ENCODE results near the gene HELB.
A peak's percentile ranks its signal among the peaks of the same experiment; 100 is the strongest.
"Not testable (repeated sequence)": the region's sequence is repeated elsewhere in the genome, so short reads cannot be mapped to it uniquely, and the experiment has no call there.

The HELB gene

DNA sequence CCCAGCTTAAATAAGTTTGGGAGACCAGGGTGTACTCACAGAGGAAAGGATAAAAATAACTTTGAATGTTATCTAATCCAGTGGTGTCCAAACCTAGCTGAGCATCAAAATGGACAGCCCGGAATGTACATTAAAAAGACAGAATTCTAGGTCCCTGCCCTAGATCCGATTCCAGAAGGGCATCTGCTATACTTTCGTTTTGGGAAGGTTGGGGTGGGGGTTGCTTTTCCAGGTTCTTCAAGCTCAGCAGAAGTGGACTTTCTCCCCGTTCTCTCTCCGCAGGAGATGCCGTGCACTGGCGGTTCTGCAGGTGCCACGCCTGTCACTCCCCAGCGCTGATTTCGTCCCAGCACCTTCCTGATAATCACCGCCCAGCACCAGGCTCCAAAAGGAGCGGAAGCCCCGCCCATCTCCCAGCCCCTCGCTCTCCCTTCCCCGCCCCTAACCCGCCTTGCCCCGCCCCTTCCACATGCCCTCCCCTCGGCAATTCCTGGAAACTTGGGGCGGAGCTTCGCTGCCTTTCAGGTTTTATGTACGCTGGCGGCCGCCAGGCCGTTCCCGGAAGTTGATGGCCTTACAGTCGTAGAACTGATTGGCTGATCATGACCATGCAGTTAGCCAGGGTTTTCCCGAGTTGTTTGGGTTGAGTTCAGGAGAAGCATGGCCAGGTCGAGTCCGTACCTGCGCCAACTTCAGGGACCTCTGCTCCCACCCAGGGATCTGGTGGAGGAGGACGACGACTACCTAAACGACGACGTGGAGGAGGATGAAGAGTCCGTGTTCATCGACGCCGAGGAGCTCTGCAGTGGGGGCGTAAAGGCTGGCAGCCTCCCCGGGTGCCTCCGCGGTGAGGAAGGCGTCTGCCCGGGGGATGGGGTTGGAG is at the start of gene HELB:
TSS of gene HELB (plus strand) at position 550 of the 883 bp plus-strand sequence. CDS start at position 661, 111 bp downstream.
- peak; percentile 91 to 95 for DNase-seq

DNA sequence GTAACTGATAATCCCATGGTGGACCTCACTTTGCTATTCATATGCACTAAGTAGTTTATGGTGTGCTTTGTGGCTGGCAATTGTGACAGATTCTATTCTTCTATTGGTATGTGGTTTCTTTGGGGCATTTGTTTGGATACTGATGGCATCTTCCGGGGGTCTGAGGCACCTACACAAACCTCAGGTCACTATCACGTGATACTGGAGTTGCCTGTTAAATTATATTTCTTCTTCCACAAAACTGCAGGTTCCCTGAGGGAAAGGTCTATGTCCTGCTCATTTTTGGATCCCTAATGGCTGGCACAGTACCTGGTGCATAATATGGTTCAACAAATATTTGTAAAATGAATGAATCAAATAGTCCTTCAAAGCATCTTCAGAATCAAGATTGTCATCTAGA is 49.5 kb upstream of the HELB start:
- no peak for DNase-seq

DNA sequence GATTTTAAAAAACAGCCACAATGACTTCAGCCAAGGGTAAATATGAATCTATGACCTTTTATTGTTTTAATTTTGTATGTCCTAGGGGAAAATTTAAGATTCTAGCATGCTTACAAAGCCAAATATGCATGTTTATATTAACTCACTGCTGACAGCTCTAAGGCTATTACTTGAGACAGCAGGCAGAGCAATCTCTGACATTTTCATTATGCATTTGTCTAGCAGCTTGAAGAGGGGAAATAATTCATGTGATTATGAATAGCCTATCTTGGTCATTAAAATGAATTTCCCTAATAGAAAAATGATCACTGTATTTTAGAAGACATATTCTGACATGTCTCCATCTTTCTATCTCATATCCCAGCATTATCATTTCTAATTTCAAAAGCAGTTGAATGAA is 46.6 kb upstream of the HELB start:
- no peak for DNase-seq

DNA sequence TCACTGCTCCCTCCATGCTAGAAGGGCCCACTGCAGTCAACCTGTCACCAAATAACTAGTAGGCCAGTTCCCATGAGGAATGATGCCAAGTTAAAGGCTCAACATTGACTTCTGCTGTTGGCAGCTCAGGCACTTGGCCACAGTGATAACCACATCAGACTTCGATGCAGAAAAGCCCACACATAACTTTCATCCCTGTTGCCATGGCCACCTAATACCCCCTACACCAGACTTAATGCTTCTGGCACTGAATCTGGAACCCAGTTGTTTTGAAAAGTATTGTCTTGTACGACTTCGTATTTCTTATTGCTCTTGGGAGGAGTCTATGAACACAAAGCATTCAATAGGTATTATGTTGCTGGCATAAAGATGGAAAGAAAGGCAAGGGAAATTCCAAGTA is 44.3 kb upstream of the HELB start:
- DNase-seq = no peak

DNA sequence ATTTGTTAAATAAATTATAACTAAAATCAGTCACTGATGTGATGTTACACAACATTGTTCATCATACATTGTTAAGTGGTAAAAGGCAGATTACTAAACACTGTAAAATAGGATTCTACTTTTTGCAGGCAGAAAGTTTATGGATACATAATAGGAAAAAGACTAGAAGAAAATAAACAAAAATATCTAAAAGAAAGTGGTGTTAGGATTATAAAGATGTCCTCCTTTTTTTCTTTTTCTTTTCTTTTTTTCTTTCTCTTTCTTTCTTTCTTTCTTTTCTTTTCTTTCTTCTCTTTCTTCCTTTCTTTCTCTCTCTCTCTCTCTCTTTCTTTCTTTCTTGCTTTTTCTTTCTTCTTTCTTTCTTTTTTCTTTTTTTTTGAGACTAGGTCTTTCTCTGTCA is 39.6 kb upstream of the HELB start:
- DNase-seq = no peak

DNA sequence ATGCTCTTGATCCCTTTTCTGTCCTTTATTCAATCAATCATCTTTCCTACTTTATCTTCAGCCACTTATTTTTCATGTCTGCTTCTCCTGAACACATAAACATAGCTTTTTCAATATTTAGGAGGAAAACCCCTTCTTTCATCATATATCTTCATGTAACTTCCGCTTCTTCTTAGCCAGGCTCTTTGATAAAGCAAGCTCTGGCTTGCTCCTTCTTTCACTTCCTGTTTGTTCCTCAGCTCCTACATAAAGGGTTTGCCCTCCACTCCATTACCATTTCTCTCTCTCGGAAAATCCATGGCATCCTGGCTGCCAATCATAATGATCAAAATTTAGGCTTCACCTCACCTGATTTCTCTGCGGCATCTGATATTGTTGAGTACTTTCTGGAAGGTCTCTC is 33.7 kb upstream of the HELB start:
- DNase-seq = no peak

DNA sequence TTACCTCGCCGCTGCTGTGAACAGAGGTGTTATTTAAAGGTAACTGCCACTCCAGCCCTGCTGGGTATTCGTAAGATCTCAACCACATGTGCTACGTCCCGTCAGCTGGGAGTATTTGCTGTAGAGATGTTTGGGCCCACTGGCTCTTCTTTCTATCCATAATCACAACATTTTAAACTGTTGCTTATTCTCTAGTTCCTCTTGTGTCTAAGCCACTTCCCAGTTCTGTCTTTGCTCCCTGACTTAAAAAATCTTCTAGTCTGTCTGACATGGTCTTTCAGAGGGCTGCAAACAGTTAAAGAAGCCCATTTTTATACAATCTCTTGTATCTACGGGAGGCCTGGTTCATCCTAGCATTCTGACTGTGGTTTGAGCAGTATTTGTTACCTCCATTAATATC is 33.2 kb upstream of the HELB start:
- no peak for DNase-seq

DNA sequence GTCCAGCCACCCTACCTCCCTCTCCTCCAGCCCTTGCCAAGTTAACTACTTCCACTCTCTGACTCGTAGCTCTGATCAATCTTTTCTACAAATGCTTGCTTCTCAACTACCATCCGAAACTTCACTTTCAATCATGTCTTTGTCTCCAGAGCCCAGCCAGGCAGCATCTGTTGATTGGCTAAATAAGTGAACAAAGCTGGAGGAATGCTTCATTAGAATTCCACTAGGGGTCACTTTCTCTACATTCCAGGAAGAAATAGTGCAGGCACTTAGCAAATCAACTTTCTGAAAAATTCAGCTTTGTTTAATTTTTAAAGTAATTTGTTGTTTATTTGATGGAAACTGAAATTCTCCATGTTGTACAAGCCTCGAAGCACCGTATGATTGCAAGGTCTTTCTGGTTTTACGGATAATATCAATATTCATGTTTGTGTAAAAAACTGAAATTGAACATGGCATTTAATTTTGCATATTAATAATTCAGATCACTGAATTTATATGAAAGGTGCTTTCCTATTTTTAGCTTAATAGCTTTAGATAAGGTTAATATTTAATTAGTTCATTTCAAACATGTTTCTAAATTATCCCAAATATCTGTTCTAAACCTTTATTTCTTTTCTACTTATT is 32.4 kb upstream of the HELB start:
- peak in 1 of 2 donors; percentile 17 for DNase-seq

DNA sequence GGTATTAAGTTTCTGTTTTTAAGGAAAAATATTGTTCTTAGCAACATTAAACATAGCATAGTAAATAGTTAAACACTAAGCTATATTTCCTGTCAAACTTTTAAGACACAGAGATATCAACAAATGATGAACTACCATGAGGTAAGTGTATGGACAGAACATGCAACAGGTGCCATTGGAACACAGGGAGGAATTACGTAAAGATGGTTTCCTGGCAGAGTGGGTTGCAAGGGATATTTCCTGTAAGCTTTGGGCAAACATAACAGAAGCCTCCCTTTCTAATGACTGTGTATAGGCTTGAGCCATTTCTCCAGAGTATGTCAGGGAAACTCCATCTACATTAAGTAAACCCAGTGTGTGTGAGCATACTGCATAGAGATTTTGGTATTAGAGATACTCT is 31.7 kb upstream of the HELB start:
- DNase-seq = no peak

DNA sequence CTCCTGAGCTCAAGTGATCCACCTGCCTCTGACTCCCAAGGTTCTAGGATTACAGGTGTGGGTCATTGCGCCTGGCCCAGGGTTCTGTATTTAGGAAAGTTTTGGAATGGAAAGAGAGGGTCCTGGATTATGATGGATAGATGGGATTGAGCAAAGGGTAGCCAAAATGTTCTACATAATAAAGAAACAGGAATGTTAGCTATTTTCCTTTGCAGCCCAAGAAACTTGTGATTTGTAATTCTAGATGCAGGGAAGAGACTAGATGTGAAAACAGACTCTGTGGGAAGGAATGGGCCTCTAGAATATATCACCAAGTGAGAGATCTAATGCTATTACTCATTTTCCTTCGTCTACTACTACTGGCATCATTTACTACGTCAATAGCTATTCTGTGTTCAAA is 29.6 kb upstream of the HELB start:
- DNase-seq = no peak

DNA sequence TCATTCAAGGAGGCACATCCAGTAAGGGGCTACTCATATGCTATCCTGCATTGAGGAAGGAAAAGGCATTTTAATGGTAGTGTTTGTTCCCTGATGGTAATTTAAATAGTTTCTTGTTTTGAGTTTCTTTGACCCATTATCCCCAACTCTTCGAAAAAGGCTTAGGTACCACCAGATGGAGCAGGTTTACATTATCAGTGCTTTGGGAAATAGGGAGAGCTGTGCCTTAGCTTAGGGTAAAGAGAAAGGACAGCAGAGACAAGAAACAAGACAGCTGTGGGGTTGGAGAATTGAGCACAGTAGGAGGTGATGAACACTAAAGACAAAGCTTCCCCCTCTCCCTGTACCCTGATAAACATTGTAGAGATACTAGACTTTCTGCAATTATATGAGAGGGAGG is 29.1 kb upstream of the HELB start:
- DNase-seq = no peak

DNA sequence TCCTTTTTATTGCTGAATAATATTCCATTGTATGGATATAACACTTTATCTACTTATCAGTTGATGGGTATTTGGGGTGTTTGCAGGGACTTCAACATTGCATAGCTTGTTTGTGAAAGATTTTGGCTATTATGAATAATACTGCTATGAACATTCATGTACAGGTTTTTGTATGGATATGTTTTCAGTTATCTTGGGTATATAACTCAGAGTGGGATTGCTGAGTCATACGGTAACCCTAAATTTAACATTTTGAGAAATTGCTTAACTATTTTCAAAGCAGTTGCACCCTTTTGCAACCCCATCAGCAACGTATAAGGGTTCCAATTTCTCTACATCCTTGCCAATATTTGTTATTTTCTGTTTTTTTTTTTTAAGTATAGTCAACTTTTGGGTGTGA is 27.3 kb upstream of the HELB start:
- no peak for DNase-seq

DNA sequence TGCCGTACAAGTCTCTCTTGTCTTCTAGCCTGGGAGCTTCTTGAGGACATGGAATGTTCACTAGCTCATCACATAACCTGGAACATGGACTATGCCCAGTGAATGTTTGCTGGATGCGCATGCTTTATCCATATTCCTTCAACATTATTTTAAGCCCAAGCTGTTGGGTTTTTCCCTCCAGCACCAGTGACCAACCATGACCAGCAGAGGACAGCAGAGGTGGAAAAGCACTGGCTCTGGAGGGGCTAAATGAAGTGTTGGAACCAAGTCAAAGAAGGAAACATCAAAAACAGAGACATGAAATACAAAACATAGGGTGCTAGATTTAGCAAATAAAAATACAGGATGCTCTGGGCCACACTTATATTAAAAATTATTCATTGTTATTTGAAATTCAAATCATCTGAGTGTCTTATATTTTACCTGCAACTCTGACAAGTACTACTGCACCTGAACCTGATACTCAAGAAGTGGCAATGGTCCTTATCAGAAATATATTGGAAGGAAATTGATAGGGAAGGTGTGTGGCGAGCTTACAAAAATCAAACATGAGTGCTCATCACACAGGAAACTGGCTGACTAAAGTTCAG is 23.1 kb upstream of the HELB start:
- no peak for DNase-seq

DNA sequence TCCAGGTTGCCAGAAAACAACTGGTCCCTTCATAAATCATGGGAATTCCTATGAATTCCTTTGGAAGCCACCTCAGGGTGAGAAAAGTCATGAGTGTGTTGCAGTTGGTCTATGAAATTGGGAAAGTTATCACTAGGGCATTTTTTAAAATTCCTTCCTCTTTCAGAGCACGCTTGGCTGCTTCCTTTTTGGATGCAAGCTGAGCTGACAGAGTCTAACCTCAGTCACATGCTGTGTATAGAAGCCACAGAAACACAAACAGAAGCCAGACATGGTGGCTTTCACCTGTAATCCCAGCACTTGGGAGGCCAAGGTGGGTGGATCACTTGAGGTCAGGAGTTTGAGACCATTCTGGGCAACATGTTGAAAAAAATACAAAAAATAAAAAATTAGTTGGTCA is 21.7 kb upstream of the HELB start:
- no peak for DNase-seq

DNA sequence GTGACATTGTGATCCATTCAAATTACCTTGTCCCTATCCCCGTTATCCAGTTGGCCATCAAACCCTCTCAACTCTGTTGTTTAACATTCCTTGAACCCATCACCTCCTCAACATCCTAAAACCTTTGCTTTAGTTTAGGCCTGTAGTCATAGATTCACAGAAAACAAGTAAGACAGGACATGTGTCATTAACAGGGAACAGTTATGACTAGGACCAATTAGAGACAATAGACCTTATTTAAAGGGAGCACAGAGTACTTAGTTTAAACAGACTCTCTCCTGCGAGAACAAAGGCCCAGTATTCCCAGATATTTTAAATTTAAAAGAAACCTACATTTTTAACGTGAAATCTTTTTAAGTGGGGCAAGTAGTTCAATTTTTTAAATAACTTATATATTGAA is 20.0 kb upstream of the HELB start:
- no peak for DNase-seq

DNA sequence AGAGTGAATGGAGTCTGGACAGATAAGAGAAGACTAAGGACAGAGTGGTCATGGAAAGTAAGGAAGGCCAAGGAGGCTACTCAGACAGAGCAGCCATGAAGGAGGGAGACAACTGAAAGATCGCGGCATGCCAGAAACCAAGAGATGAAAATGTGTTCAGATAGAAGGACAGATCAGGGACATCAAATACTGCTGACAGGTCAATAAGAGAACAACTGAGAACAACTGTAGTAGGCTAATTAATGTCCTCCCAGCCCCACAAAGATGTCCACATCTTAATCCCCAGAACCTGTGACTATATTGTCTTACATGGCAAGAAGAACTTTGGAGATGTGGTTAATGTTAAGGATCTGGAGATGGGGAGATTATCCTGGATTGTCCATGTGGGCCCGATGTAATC is 15.0 kb upstream of the HELB start:
- no peak for DNase-seq

DNA sequence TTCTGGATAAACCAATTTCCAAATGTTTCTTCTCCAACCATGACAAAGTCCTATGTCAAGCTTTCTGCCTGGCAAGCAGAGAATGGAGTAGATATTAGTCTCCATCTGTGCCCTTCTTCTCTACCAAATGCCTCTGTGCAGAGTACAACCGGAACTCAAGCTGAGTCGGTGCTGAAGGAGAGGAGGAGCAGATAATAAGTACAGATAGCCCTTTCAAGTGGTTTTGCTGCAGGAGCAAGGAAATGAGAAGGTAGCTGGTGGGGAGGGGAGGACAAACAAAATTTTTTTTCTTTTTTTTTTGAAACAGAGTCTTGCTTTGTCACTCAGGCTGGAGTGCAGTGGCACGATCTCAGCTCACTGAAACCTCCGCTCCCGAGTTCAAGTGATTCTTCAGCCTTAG is 14.2 kb upstream of the HELB start:
- no peak for DNase-seq

DNA sequence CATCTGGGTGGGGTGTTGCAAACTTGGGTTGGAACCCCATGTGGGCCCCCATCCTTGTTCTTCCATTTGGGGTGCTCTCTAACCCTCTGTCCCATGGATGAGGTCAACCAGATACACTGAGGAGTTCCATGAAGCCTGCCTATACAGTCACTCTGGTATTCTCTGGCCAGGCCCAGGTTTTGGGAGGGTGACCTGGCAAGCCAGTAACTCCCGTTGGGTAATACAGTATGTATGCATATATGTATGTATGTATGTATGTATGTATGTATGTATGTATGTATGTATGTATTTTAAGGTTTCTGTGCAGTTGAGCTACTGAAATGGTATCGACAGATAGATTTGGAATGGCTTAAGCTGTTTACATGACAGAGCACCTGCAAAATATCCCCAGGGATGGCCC is 12.8 kb upstream of the HELB start:
- no peak for DNase-seq

DNA sequence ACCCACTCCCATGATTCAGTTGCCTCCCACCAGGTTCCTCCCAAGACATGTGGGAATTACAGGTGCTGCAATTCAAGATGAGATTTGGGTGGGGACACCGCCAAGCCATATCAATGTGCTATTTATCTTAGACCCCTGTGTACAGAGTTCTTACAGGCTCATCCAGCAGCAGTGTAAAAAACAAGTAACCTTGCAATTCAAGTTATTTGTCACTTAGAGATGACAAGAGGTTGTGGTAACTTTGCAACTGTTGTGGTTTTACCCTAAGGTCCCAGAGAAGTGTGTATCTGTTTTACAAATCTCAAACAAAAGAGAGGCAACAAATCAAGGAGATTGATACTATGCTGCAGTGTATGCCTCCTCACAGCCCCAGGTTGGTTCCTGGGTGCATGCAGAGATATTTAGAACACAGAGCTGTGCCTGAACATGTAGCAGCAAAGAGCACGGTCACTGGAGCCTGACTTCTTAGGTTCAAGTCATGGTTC is 11.5 kb upstream of the HELB start:
- DNase-seq = no peak

DNA sequence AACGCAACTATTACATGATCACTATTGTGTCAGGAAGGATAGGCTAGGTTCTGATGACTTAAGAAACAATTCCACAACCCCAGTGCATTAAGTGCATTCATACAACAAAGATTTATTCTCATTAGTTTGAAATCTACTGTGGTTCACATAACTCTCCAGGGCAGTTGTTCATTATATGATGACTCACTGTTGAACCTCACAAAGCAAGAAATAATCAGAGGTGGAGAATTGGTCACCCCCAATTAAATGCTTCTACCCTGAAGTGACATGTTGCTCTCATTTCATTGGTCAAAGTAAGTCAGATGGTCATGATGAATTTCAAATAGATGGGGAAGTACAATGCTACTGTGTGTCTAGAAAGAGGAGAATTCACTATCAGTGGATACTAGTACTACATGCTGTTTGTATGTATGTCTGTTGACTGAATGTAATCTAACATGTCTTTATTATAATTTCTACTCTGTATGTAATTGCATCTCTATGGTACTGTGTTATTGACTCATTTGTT is 6.1 kb upstream of the HELB start:
- no peak for DNase-seq

DNA sequence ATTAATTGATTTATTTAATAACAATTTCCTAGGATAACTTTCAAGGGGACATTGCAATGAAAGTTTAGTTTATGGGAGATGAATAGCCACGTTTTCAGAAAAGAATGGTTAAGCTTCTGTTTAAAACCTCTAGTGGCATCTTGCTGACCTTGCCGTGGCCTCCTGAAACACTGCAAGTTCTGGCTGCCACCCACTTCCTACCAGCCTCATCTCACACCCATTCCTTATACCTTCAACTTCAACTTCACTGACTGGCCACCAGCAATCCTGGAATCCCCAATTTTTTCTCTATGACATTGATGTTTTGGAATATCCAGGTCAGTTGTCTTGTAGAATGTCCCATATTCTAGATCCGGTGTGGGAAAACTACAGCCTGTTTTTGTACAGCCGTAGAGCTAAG is 5.2 kb upstream of the HELB start:
- DNase-seq = no peak

DNA sequence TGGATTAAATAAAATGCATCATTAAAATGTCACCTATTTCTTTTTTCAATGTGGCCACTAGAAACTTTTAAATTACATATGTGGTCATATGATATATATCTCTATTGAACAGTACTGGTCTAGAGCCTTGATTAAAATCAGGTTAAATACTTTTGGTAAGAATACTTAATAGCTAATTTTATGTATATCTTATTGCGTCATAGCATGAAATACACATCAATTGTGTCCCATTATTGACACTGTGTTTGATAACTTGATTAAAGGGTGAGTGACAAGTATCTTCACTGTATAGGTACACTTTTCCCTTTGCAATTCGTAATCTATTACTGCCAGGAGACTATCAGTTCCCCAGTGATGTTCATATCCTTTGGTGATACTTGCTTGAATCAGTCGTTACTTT is 4.4 kb upstream of the HELB start:
- DNase-seq = no peak

DNA sequence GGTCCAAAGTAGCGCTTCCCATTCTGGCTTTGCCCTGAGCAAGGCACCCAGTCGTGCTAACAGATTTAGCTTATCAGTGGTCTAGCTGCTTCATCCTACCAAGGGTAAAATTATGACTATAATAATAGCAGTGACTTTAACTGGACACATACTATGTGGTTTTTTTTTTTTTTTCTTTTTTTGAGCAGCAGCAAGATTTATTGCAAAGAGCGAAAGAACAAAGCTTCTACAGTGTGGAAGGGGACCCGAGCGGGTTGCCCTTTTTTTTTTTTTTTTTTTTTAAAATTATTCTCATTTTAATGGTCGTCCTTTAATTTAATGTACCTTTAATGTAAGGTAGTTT is 505 bp downstream of the HELB start:
- DNase-seq = no peak

DNA sequence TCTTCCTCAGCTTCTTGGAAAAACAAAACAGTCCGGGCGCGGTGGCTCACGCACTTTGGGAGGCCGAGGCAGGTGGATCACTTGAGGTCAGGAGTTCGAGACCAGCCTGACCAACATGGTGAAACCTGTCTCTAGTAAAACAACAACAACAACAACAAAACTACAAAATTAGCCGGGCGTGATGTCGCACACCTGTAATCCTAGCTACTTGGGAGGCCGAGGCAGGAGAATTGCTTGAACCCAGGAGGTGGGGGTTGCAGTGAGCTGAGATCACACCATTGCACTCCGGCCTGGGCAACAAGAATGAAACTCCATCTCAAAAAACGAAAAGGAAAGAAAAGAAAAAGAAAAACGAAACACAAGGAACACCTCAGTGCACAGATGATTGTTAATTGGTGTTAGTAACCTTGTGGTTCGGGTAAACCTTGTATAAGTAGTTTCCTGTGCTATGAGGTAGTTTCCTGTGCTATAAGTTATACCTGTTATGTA is 1.1 kb downstream of the HELB start:
- not testable (repeated sequence) for DNase-seq

All from bone marrow (tissue), 2 donors.